Activated CD4-positive, CD25-positive, alpha-beta regulatory T cell treated with anti-CD3 and anti-CD28 coated beads, Interleukin-2, amount 50 U/mL, for 24 hours (primary cell): ENCODE results near the gene GPATCH8.
"Not testable (repeated sequence)": the region's sequence is repeated elsewhere in the genome, so short reads cannot be mapped to it uniquely, and the experiment has no call there.

ENCODE experiments used
- ATAC-seq, 2 donors: fragments of 150-1000 bp; cut with Tn5 transposase; one replicate each; pipeline ENCODE4 v1.10.0; 2021; ENCODE audit warnings: mild to moderate bottlenecking in 1 of 2, moderate library complexity in 1 of 2

Gene GPATCH8

DNA sequence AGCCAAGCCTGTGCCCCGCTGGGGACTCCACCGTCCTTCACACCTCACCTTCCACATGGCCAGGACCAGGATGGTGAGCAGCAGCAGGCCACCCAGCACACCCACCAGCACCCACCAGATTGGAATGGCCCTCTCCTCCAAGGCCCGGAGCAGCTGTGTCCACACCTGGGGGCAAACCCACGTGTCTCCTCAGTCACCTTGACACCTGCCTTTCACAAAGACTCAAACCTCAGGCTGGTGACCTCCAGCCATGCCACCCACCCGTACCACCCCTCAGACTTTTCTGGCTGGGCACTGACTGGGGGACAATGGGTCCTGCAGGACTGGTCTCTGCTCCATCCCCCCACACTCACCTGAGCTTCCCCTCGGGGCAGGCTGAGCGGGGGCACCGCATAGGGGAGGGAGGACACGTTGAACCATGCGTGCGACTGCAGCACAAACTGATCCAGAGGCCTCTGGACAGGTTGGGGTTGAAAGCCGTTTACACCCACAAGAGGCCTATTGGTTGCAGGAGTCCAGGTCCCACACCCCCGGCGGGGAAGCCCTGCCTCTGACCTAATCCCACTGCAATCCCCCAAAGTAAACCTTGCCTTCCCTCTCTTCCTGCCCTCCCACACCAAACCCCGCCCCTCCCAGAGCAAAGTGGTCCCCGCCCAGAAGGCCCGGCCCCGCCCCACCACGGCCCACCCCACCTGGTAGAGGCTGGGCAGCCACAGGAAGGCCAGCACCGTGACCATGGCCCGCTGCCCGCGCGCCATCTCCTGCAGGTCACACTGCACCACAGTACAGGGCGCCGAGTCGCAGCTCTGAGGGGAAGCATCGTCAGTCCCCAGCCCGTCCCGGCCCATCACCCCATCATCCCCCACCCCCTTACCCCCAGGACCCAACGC lies 128.7 kb downstream of the GPATCH8 start:
- ATAC-seq, result no peak

DNA sequence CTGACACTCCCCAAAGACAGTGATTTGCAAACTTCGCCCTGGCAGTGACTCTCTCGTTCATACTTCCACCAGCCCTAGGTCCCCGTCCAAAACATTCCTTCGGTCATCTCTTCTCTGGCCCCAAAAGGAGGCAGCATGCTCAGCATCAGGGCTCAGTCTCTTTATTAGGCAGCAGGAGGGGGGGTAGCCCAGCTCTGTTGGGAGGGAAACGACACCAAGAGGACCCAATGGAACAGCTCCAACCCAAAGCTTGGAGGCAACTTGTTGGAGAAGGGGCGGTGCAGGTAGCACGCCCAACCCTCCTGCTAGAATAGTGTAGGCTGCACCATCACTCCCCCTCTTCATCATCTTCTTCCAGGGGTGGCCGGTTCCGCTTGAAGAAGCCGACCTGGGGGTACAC lies 131.2 kb downstream of the GPATCH8 start:
- no peak for ATAC-seq

GRCh38 chr17:44369414-44370023 lies 133.7 kb downstream of the GPATCH8 start:
- ATAC-seq, result not testable (repeated sequence)

DNA sequence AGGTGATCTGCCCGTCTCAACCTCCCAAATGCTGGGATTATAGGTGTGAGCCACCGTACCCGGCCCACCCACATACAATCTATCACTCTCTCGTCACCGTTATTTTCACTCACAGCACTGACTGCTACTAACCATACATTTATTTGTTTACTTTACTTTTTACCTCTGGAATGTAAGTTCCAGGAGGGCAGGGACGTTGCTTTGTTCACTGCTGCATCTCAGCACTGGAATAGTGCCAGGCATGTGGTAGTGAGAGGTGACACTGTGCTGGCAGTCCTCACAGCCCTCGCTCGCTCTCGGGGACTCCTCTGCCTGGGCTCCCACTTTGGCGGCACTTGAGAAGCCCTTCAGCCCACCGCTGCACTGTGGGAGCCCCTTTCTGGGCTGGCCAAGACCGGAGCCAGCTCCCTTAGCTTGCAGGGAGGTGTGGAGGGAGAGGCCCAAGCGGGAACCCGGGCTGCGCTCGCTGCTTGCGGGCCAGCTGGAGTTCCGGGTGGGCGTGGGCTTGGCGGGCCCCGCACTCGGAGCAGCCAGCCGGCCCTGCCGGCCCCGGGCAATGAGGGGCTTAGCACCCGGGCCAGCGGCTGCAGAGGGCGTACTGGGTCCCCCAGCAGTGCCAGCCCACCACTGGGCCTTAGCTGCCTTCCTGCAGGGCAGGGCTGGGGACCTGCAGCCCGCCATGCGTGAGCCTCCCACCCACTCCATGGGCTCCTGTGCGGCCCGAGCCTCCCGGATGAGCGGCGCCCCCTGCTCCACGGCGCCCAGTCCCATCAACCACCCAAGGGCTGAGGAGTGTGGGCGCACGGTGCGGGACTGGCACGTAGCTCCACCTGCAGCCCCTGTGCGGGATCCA lies 134.6 kb downstream of the GPATCH8 start:
- not testable (repeated sequence) for ATAC-seq

DNA sequence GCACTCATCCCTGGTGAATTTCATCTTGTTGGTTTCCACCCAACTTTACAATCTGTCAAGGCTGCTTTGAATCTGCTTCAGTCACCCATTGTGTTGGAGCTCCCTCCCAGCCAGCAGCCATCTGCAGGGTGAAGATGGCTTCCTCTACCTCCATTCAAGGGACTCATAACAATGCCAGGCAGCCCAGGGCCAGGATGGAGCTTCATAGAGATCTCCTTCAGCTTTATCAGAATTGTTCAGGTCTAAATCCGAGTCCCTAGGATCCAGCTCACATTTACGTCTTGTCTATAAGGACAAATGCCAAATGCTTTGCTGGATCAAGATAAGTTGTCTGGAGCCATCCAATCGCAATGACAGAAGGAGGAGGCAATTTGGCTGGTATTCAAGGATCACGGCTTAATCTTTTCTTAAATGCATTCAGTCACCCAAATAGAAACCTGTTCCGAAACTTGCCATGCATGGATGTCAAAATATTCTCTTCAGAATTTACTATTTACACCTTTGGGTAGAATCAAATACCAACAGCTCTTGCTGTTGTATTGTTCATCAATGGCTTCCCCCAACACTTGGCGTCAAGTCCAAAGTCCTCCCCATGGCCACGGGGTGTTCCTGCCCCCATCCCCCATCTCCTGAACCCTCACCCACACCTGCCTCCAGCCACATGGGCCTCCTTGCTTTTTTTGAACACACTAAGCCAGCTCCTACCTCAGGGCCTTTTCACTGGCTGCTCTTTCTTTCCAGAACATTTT lies 135.8 kb downstream of the GPATCH8 start:
- ATAC-seq, result no peak

- not testable (repeated sequence) for ATAC-seq
Measured at GRCh38 chr17:44365051-44365450, 138.2 kb downstream of the GPATCH8 start.

- peak; percentile 90 for ATAC-seq
Measured at GRCh38 chr17:44363613-44364159, 139.5 kb downstream of the GPATCH8 start, which contains the start of gene FAM171A2. FAM171A2 (minus strand) TSS chr17:44363853; CDS start chr17:44363714, 139 bp downstream.

DNA sequence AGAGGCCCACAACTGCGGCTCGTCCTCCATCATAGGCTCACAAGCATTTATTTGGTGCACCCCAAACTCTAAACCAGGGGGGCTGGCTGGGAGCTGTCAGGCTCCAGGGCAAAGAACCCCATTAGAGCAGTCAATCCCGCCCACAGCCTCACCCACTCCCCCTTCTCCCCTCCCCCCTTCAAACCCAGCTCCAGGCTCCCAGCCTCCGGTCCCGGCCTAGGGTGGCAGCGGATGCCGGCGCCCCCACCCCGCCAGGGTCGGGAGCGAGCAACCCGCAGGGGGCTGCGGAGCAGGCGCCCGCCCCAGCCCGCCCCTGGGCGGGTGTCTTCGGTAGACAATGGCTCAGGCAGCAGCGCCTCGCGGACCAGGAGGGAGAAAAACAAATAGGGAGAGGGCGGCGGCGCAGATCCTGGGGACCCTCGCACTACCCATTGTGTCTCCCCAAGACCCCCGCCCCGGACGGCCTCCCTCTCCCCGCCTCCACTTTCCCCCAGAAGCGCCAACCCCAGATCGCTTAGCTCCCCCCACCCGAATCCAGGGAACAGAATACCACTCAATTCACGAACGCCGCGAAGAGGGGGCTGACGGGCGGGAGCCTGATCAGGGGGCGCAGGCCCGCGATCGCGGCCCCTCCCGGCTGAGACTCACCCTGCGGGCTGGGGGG lies 140.1 kb downstream of the GPATCH8 start:
- peak; percentile 9 to 26 for ATAC-seq

GRCh38 chr17:44362459-44362948 lies 140.7 kb downstream of the GPATCH8 start:
- ATAC-seq, result no peak

- ATAC-seq, result no peak
Measured at GRCh38 chr17:44361292-44362260, 141.6 kb downstream of the GPATCH8 start.

DNA sequence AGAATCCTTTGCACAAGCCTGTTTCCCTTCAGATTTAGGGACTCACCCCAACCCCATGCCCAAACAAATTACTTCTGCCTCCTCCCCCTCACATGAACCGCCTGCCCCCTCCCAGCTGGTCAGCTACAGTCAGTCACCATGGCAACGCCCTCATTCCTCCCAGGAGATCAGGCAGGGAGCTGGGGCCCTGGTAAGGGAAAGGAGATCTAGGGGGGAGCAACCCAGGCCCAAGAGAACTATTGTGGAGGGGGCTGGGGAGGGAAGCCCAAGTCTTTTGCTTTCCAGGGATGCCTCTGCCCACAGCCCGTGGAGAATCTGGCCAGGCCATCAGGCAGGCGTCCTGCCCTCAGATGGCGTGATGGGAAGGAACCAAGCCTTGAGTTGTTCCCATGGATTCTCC lies 142.4 kb downstream of the GPATCH8 start:
- ATAC-seq, result no peak

- ATAC-seq, result no peak
Measured at GRCh38 chr17:44360144-44360533, 143.1 kb downstream of the GPATCH8 start.

DNA sequence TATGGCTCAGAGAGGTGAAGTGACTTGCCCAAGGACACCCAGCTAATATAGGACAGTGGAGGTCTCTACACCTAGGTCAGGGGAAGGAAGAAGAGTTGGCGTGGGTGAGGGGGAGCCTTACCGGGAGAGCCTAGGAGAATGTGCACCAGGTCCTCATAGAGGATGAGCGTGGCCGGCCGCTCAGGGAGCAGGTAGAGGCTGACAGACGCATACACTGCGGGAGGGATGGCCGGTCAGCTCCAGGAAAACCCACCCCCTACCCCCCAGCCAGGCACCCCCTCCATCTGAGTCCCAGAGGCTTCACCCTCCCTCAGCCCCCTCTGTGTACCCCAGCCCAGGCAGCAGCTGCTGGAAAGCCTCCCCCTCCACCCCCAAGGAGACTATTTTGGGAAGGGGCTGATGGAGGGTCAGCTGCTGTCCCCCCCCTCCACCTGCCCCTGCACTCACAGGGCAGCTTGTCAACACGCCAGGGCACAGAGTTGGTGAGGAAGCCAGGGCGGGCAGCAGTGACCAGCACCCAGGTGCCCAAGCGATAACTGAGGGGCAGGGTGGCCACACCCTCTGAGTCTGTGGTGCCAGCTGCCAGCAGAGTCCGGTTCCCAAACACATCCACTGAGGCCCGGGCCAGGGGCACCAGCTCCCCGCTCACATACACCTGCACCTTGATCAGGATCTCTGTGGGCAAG lies 143.6 kb downstream of the GPATCH8 start:
- no peak for ATAC-seq

GRCh38 chr17:44359006-44359405 lies 144.2 kb downstream of the GPATCH8 start:
- ATAC-seq, result no peak

DNA sequence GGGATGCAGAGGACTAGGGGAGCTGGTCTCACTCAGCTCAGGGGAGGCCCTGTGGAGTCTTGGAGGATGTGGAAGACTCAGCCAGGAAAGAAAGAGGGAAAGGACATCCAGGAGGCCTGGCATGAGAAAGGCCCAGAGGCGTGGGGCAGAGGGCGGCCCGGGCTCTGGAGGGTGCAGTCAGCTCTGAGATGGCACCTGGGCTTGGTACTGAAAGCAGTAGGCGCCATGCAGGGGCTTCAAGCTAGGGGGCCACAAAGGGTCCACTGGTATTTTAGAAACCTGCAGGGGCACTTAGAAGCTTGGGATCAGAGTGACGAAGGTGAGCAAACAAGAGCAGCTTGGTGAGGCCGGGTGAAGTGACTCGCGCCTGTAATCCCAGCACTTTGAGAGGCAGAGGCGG lies 145.1 kb downstream of the GPATCH8 start:
- no peak for ATAC-seq

- no peak for ATAC-seq
Measured at GRCh38 chr17:44356241-44356640, 147.0 kb downstream of the GPATCH8 start.

GRCh38 chr17:44355642-44356099 lies 147.5 kb downstream of the GPATCH8 start:
- ATAC-seq, result no peak

GRCh38 chr17:44354582-44355561 lies 148.3 kb downstream of the GPATCH8 start:
- peak; percentile 44 to 48 for ATAC-seq
